Endodermal cell (in vitro differentiated cells): ENCODE measurements around the gene FMNL2. TPM values are rescaled to one million over a fixed set of nuclear protein-coding genes. Genes with fewer than 3 reads are reported as not detected.
"Not testable (repeated sequence)": the region's sequence is repeated elsewhere in the genome, so short reads cannot be mapped to it uniquely, and the experiment has no call there.

Experiments used
- DNase-seq: peaks from one replicate; pipeline ENCODE4 v3.0.0-alpha.2; 2017
- H3K27ac ChIP-seq: 2 replicates; pipeline ENCODE4 v1.5.1; 2013; ENCODE audit warnings: mild to moderate bottlenecking, low read depth, low read length, moderate library complexity
- H3K27me3 ChIP-seq: 2 replicates; pipeline ENCODE4 v1.6.1; 2013; ENCODE audit warnings: mild to moderate bottlenecking, low read length, moderate library complexity; ENCODE audit not compliant: insufficient read depth, control insufficient read depth, poor library complexity, severe bottlenecking
- H3K36me3 ChIP-seq: 2 replicates; pipeline ENCODE4 v1.7.0; 2013; ENCODE audit warnings: mild to moderate bottlenecking, low read length, moderate library complexity; ENCODE audit not compliant: control insufficient read depth, insufficient read depth
- H3K4me1 ChIP-seq: one replicate; pipeline ENCODE4 v1.7.0; 2013; ENCODE audit warnings: low read length; ENCODE audit not compliant: control insufficient read depth, insufficient read depth
- H3K4me3 ChIP-seq: 2 replicates; pipeline ENCODE4 v1.5.1; 2013; ENCODE audit warnings: mild to moderate bottlenecking, low read length, moderate library complexity
- H3K9ac ChIP-seq: 2 replicates; pipeline ENCODE4 v1.6.1; 2013; ENCODE audit warnings: mild to moderate bottlenecking, low read length, moderate library complexity; ENCODE audit not compliant: poor library complexity, severe bottlenecking; ENCODE audit errors: extremely low read depth
- H3K9me3 ChIP-seq: 2 replicates; pipeline ENCODE4 v1.6.1; 2013; ENCODE audit warnings: mild to moderate bottlenecking, low read length, moderate library complexity; ENCODE audit not compliant: control insufficient read depth
- H3K27ac Mint-ChIP-seq: 2 replicates; pipeline ENCODE4 v1.8.0; 2020; ENCODE audit warnings: mixed read lengths
- H3K27me3 Mint-ChIP-seq: 2 replicates; pipeline ENCODE4 v1.8.0; 2021; ENCODE audit warnings: mild to moderate bottlenecking, mixed read lengths; ENCODE audit not compliant: insufficient read depth
- H3K36me3 Mint-ChIP-seq: 2 replicates; pipeline ENCODE4 v1.8.0; 2020; ENCODE audit warnings: low read depth, mixed read lengths
- H3K4me1 Mint-ChIP-seq: 2 replicates; pipeline ENCODE4 v1.8.0; 2020; ENCODE audit warnings: mixed read lengths
- H3K4me3 Mint-ChIP-seq: 2 replicates; pipeline ENCODE4 v1.8.0; 2020; ENCODE audit warnings: mild to moderate bottlenecking, moderate library complexity, mixed read lengths
- H3K9me3 Mint-ChIP-seq: 2 replicates; pipeline ENCODE4 v1.8.0; 2020; ENCODE audit warnings: mild to moderate bottlenecking, mixed read lengths
- WGBS, 2 experiments: methylation state at CpG; one replicate each; pipeline versions ENCODE4 v1.1.5 to v1.1.7; 2013; ENCODE audit warnings: missing lambda C conversion rate in 2 of 2, mixed read lengths in 1 of 2; ENCODE audit not compliant: insufficient coverage in 1 of 2, insufficient read length in 1 of 2; 5-methylcytosine and 5-hydroxymethylcytosine counted together
- total RNA-seq, 2 donors: library from RNA; stranded (reverse); fragmentation: NEBNext Ultra II Directional in 1 of 2; extraction: Animal tissue kit (Norgen Biotek cat#: 25700) in 1 of 2; gene quantifications; 2 replicates in 1 of 2; 3 replicates in 1 of 2; pipeline ENCODE4 v1.2.1, GENCODE V29; 2021
- TF ChIP-seq, protein P1 (sequence below): fragments of 200-600 bp; sonication (generic); conservative IDR thresholded peaks from 2 replicates; pipeline ENCODE4 v1.5.0; 2021; ENCODE audit warnings: antibody characterized with exemption, mild to moderate bottlenecking

FMNL2 gene
- total RNA-seq, 2 donors from 2014 or later = 49.4 to 51.8 TPM

GRCh38 chr2:152387041-152387440, 52.1 kb downstream of the FMNL2 start:
- Mint-ChIP-seq H3K4me1 (peaks cover 45% of the 10 kb centered on the region), H3K4me3 (no peak overlapping the region), H3K27me3 (no peaks in the 10 kb centered on the region), H3K36me3 (peaks cover 6% of the 10 kb centered on the region), H3K9me3 (no peaks in the 10 kb centered on the region), H3K27ac (no peak overlapping the region)
- Histone ChIP-seq H3K36me3 (no peaks in the 10 kb centered on the region), H3K27me3 (no peaks in the 10 kb centered on the region), H3K9me3 (peaks cover 7% of the 10 kb centered on the region), H3K4me3 (no peak overlapping the region), H3K9ac (no peak overlapping the region), H3K4me1 (peaks cover 14% of the 10 kb centered on the region), H3K27ac (no peak overlapping the region)
- no peak for DNase-seq
- WGBS, 2 experiments = no CpG with 5 or more reads among the region's 1 CpG
- TF ChIP-seq, protein P1, sequence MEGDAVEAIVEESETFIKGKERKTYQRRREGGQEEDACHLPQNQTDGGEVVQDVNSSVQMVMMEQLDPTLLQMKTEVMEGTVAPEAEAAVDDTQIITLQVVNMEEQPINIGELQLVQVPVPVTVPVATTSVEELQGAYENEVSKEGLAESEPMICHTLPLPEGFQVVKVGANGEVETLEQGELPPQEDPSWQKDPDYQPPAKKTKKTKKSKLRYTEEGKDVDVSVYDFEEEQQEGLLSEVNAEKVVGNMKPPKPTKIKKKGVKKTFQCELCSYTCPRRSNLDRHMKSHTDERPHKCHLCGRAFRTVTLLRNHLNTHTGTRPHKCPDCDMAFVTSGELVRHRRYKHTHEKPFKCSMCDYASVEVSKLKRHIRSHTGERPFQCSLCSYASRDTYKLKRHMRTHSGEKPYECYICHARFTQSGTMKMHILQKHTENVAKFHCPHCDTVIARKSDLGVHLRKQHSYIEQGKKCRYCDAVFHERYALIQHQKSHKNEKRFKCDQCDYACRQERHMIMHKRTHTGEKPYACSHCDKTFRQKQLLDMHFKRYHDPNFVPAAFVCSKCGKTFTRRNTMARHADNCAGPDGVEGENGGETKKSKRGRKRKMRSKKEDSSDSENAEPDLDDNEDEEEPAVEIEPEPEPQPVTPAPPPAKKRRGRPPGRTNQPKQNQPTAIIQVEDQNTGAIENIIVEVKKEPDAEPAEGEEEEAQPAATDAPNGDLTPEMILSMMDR = no peak

DNA sequence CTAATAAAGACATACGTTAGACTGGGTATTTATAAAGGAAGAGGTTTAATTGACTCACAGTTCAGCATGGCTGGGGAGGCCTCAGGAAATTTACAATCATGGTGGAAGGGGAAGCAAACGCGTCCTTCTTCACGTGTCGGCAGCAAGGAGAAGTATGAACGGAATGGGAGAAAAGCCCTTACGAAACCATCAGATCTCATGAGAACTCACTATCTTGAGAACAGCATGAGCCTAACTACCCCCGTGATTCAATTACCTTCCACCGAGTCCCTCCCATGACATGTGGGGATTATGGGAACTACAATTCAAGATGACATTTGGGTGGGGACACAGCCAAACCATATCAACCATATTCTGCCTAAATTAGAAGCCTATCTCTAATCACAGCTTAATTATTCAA, 53.3 kb downstream of the FMNL2 start:
- H3K9ac ChIP-seq, H3K27ac Mint-ChIP-seq, H3K27me3 ChIP-seq, H3K36me3 ChIP-seq, H3K4me3 Mint-ChIP-seq, H3K27me3 Mint-ChIP-seq, H3K36me3 Mint-ChIP-seq, H3K9me3 ChIP-seq, H3K27ac ChIP-seq, H3K4me3 ChIP-seq, DNase-seq, H3K9me3 Mint-ChIP-seq: not testable (repeated sequence)
- peaks cover 52% of the 10 kb centered on the region for H3K4me1 Mint-ChIP-seq
- WGBS, 2 experiments = 71 to 85% methylated on average over 1 to 9 of the region's 9 CpGs
- H3K4me1 ChIP-seq = peaks cover 14% of the 10 kb centered on the region

- no peak overlapping the region for H3K4me3 Mint-ChIP-seq
- Histone ChIP-seq H3K4me1 (peaks cover 14% of the 10 kb centered on the region), H3K9me3 (peaks cover 7% of the 10 kb centered on the region), H3K27ac (no peak overlapping the region), H3K4me3 (no peak overlapping the region), H3K27me3 (no peaks in the 10 kb centered on the region), H3K36me3 (no peaks in the 10 kb centered on the region), H3K9ac (no peak overlapping the region)
- DNase-seq = no peak
- H3K36me3 Mint-ChIP-seq = peaks cover 6% of the 10 kb centered on the region
- no peaks in the 10 kb centered on the region for H3K27me3 Mint-ChIP-seq
- TF ChIP-seq, protein P1 = no peak
- WGBS, 2 experiments = 97 to 98% methylated on average over 19 of the region's 19 CpGs
- H3K27ac Mint-ChIP-seq = no peak overlapping the region
- no peaks in the 10 kb centered on the region for H3K9me3 Mint-ChIP-seq
- H3K4me1 Mint-ChIP-seq = peaks cover 53% of the 10 kb centered on the region
Observed at GRCh38 chr2:152389483-152389882, 54.5 kb downstream of the FMNL2 start.

- Histone ChIP-seq H3K4me3 (no peak overlapping the region), H3K27ac (no peak overlapping the region), H3K27me3 (no peaks in the 10 kb centered on the region), H3K4me1 (peaks cover 14% of the 10 kb centered on the region), H3K9me3 (peaks cover 7% of the 10 kb centered on the region), H3K36me3 (no peaks in the 10 kb centered on the region), H3K9ac (no peak overlapping the region)
- Mint-ChIP-seq H3K36me3 (peaks cover 6% of the 10 kb centered on the region), H3K9me3 (no peaks in the 10 kb centered on the region), H3K4me3 (no peak overlapping the region), H3K27ac (no peak overlapping the region), H3K27me3 (no peaks in the 10 kb centered on the region), H3K4me1 (peaks cover 46% of the 10 kb centered on the region)
- TF ChIP-seq, protein P1 = no peak
- 94% methylated on average over 2 of the region's 2 CpGs for WGBS, 2 experiments
- DNase-seq = no peak
Observed at GRCh38 chr2:152390837-152391236, 55.9 kb downstream of the FMNL2 start.
